Fibroblast of lung (primary cell): Measurements from ENCODE around the gene VPS13D. TPM values are rescaled to one million over a fixed set of nuclear protein-coding genes. Genes with fewer than 3 reads are reported as not detected.
A peak's percentile ranks its signal among the peaks of the same experiment; 100 is the strongest.
"Not testable (repeated sequence)": the region's sequence is repeated elsewhere in the genome, so short reads cannot be mapped to it uniquely, and the experiment has no call there.

Experiments
- DNase-seq, 2 donors: peaks; one replicate each; pipeline versions ENCODE4 v3.0.0 to v3.0.0-alpha.2; 2010; ENCODE audit warnings: low read depth in 2 of 2
- H2AFZ ChIP-seq: 2 replicates; pipeline ENCODE4 v1.5.1; 2012; ENCODE audit warnings: low read length, control low read depth, inconsistent platforms
- H3K27ac ChIP-seq: 2 replicates; pipeline ENCODE4 v1.5.1; 2011; ENCODE audit warnings: low read length, control low read depth; ENCODE audit not compliant: insufficient read depth
- H3K27me3 ChIP-seq: 2 replicates; pipeline ENCODE4 v1.5.1; 2011; ENCODE audit warnings: mild to moderate bottlenecking, low read length; ENCODE audit not compliant: control insufficient read depth, insufficient read depth
- H3K36me3 ChIP-seq: 2 replicates; pipeline ENCODE4 v1.5.1; 2011; ENCODE audit warnings: low read length; ENCODE audit not compliant: control insufficient read depth, insufficient read depth
- H3K4me1 ChIP-seq: 2 replicates; pipeline ENCODE4 v1.5.1; 2011; ENCODE audit warnings: low read length; ENCODE audit not compliant: control insufficient read depth, insufficient read depth; ENCODE audit errors: extremely low read depth
- H3K4me2 ChIP-seq: 2 replicates; pipeline ENCODE4 v1.5.1; 2011; ENCODE audit warnings: low read length, control low read depth; ENCODE audit not compliant: insufficient read depth; ENCODE audit errors: extremely low read depth
- H3K4me3 ChIP-seq, 4 experiments: fragments of 200-600 bp in 1 of 4; sonication (generic) in 1 of 4; replicated peaks in 1 of 4; 2 replicates each; pipeline ENCODE4 v1.5.1; 2011 to 2016; ENCODE audit warnings: low read length in 4 of 4, low read depth in 3 of 4, mild to moderate bottlenecking in 3 of 4, control low read depth in 2 of 4, inconsistent platforms in 1 of 4, mixed read lengths in 1 of 4; ENCODE audit not compliant: insufficient read depth in 1 of 4; ENCODE audit errors: control extremely low read depth in 1 of 4
- H3K79me2 ChIP-seq: 2 replicates; pipeline ENCODE4 v1.5.1; 2012; ENCODE audit warnings: mild to moderate bottlenecking, low read length, inconsistent platforms; ENCODE audit not compliant: control insufficient read depth, insufficient read depth
- H3K9ac ChIP-seq: 2 replicates; pipeline ENCODE4 v1.5.1; 2011; ENCODE audit warnings: mild to moderate bottlenecking, low read length, control low read depth; ENCODE audit not compliant: insufficient read depth
- H3K9me3 ChIP-seq: 2 replicates; pipeline ENCODE4 v1.5.1; 2012; ENCODE audit warnings: low read depth, low read length; ENCODE audit not compliant: control insufficient read depth, insufficient read depth
- H4K20me1 ChIP-seq: 2 replicates; pipeline ENCODE4 v1.5.1; 2011; ENCODE audit warnings: low read length; ENCODE audit not compliant: control insufficient read depth, insufficient read depth; ENCODE audit errors: extremely low read depth
- CTCF ChIP-seq, 2 donors: IDR thresholded peaks in 1 of 2; conservative IDR thresholded peaks in 1 of 2; 1 replicate in 1 of 2; 2 replicates in 1 of 2; pipeline ENCODE4 v1.5.1; 2011 to 2012; ENCODE audit warnings: low read length in 2 of 2, control low read depth in 1 of 2, inconsistent platforms in 1 of 2, low read depth in 1 of 2, mild to moderate bottlenecking in 1 of 2
- EZH2 ChIP-seq: IDR thresholded peaks from 2 replicates; pipeline ENCODE4 v1.5.1; 2012; ENCODE audit warnings: low read length, control low read depth, mild to moderate bottlenecking; ENCODE audit errors: missing control alignments
- polyA plus RNA-seq, 2 donors: library from polyadenylated mRNA; depleted of rRNA in 1 of 2; stranded (reverse) in 1 of 2; unstranded in 1 of 2; fragments of >200 nt; gene quantifications; 2 replicates each; pipeline ENCODE4 v1.2.1, GENCODE V29; 2011 to 2012; ENCODE audit warnings: missing spikeins in 1 of 2
- total RNA-seq: library from RNA; depleted of rRNA; stranded (reverse); fragments of >200 nt; gene quantifications from 2 replicates; pipeline ENCODE4 v1.2.1, GENCODE V29; 2014

The VPS13D gene
- total and polyA plus RNA-seq, 2 donors (not counting 1 experiment from before 2014, with no cell fraction given): 14.6 to 40.0 TPM

- Histone ChIP-seq H3K27me3 (no peaks in the 10 kb centered on the region), H3K27ac (no peak overlapping the region), H4K20me1 (no peaks in the 10 kb centered on the region), H2AFZ (no peak overlapping the region), H3K4me3 (no peak overlapping the region), H3K4me2 (no peak overlapping the region), H3K9me3 (no peaks in the 10 kb centered on the region), H3K4me1 (peaks cover 17% of the 10 kb centered on the region), H3K9ac (no peak overlapping the region), H3K36me3 (no peaks in the 10 kb centered on the region), H3K79me2 (no peaks in the 10 kb centered on the region)
- TF ChIP-seq EZH2 (no peak), CTCF (conservative IDR thresholded peaks at IDR 0.05 in 1 of 2, IDR thresholded peaks at IDR 0.05 in 1 of 2; ENCODE audit: low read depth in 1 of 2, low read length in 2 of 2) (no peak)
- peak; percentile 52 to 94 for DNase-seq
These were observed 224.9 kb downstream of the VPS13D start for GRCh38 chr1:12454406-12455391.

GRCh38 chr1:12456081-12456480 is 226.3 kb downstream of the VPS13D start:
- H3K36me3 ChIP-seq, DNase-seq, H3K4me2 ChIP-seq, H3K27ac ChIP-seq, H4K20me1 ChIP-seq, H3K9ac ChIP-seq, H3K9me3 ChIP-seq, H3K79me2 ChIP-seq, H3K27me3 ChIP-seq, H2AFZ ChIP-seq, H3K4me3 ChIP-seq: not testable (repeated sequence)
- peaks cover 17% of the 10 kb centered on the region for H3K4me1 ChIP-seq

- Histone ChIP-seq H3K79me2 (no peaks in the 10 kb centered on the region), H3K27ac (peak overlapping the region; percentile 53), H3K4me3 (no peak overlapping the region), H4K20me1 (no peaks in the 10 kb centered on the region), H3K4me2 (peak overlapping the region; percentile 65), H3K9ac (no peak overlapping the region), H3K4me1 (peaks cover 18% of the 10 kb centered on the region), H3K27me3 (no peaks in the 10 kb centered on the region), H3K36me3 (no peaks in the 10 kb centered on the region), H3K9me3 (no peaks in the 10 kb centered on the region), H2AFZ (no peak overlapping the region)
- peak; percentile 50 to 95 for DNase-seq
- TF ChIP-seq EZH2 (no peak), CTCF (conservative IDR thresholded peaks at IDR 0.05 in 1 of 2, IDR thresholded peaks at IDR 0.05 in 1 of 2; ENCODE audit: low read depth in 1 of 2, low read length in 2 of 2) (no peak)
These were observed 227.1 kb downstream of the VPS13D start for GRCh38 chr1:12456979-12457378.
